ENCODE data around the gene FLT1.

DNA sequence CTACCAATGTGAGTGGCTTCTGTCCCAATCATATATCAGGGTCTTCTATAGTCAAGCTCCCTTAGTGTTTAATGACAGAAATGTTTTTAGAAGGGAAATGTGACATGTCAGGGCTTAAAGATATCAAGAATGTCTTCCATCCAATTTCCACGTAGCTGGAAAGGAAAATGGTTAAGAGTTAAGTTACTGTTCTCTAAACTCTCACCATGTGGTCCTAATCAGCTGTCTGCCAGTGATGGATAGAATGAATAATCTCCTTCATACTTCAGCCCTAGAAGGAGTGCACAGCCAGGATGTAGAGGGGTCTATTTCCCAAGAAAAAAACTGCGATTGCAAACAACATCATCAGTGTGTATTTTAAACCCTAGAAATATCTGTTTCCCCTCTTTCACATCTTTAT is 36.3 kb downstream of the FLT1 start:
- TF ChIP-seq, protein P1, sequence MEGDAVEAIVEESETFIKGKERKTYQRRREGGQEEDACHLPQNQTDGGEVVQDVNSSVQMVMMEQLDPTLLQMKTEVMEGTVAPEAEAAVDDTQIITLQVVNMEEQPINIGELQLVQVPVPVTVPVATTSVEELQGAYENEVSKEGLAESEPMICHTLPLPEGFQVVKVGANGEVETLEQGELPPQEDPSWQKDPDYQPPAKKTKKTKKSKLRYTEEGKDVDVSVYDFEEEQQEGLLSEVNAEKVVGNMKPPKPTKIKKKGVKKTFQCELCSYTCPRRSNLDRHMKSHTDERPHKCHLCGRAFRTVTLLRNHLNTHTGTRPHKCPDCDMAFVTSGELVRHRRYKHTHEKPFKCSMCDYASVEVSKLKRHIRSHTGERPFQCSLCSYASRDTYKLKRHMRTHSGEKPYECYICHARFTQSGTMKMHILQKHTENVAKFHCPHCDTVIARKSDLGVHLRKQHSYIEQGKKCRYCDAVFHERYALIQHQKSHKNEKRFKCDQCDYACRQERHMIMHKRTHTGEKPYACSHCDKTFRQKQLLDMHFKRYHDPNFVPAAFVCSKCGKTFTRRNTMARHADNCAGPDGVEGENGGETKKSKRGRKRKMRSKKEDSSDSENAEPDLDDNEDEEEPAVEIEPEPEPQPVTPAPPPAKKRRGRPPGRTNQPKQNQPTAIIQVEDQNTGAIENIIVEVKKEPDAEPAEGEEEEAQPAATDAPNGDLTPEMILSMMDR (IDR thresholded peaks at IDR 0.05): no peak
- TF ChIP-seq ZFX (IDR thresholded peaks at IDR 0.05; ENCODE audit: borderline replicate concordance): no peak

Measured in 22Rv1 (cell line).